ENCODE measurements around the gene VIPR1.

VIPR1 gene

GRCh38 chr3:42498791-42499477 lies 3.5 kb upstream of the VIPR1 start:
- Histone ChIP-seq H3K9me3 (ENCODE audit: low read length) (no peaks in the 10 kb centered on the region), H3K36me3 (ENCODE audit: insufficient read depth, low read length) (no peaks in the 10 kb centered on the region), H3K27me3 (ENCODE audit: insufficient read depth, low read length) (peaks cover 63% of the 10 kb centered on the region), H2AFZ (ENCODE audit: low read depth, low read length) (no peak overlapping the region), H3K4me3 (ENCODE audit: low read length) (no peak overlapping the region), H3K4me1 (ENCODE audit: insufficient read depth, low read length) (peaks cover 16% of the 10 kb centered on the region)

GRCh38 chr3:42499478-42499871 lies 3.0 kb upstream of the VIPR1 start:
- Histone ChIP-seq H3K27me3 (ENCODE audit: insufficient read depth, low read length) (peaks cover 68% of the 10 kb centered on the region), H3K9me3 (ENCODE audit: low read length) (no peaks in the 10 kb centered on the region), H3K4me1 (ENCODE audit: insufficient read depth, low read length) (peaks cover 16% of the 10 kb centered on the region), H3K4me3 (ENCODE audit: low read length) (no peak overlapping the region), H2AFZ (ENCODE audit: low read depth, low read length) (no peak overlapping the region), H3K36me3 (ENCODE audit: insufficient read depth, low read length) (no peaks in the 10 kb centered on the region)

GRCh38 chr3:42500091-42500490 lies 2.4 kb upstream of the VIPR1 start:
- H2AFZ ChIP-seq (ENCODE audit: low read depth, low read length), result no peak overlapping the region
- peaks cover 71% of the 10 kb centered on the region for H3K27me3 ChIP-seq (ENCODE audit: insufficient read depth, low read length)
- H3K36me3 ChIP-seq (ENCODE audit: insufficient read depth, low read length), result no peaks in the 10 kb centered on the region
- H3K9me3 ChIP-seq (ENCODE audit: low read length), result no peaks in the 10 kb centered on the region
- no peak overlapping the region for H3K4me3 ChIP-seq (ENCODE audit: low read length)
- peaks cover 16% of the 10 kb centered on the region for H3K4me1 ChIP-seq (ENCODE audit: insufficient read depth, low read length)

- Histone ChIP-seq H3K27me3 (ENCODE audit: insufficient read depth, low read length) (peaks cover 78% of the 10 kb centered on the region), H3K9me3 (ENCODE audit: low read length) (no peaks in the 10 kb centered on the region)
These were observed 1.5 kb upstream of the VIPR1 start for GRCh38 chr3:42500909-42501308.

GRCh38 chr3:42501321-42501680 lies 1.1 kb upstream of the VIPR1 start:
- Histone ChIP-seq H2AFZ (ENCODE audit: low read depth, low read length) (no peak overlapping the region), H3K27me3 (ENCODE audit: insufficient read depth, low read length) (peaks cover 81% of the 10 kb centered on the region), H3K36me3 (ENCODE audit: insufficient read depth, low read length) (no peaks in the 10 kb centered on the region), H3K4me3 (ENCODE audit: low read length) (no peak overlapping the region), H3K9me3 (ENCODE audit: low read length) (no peaks in the 10 kb centered on the region), H3K4me1 (ENCODE audit: insufficient read depth, low read length) (peaks cover 14% of the 10 kb centered on the region)

More at GRCh38 chr3:42500909-42501308, 1.5 kb upstream of the VIPR1 start:
- Histone ChIP-seq H3K36me3 (ENCODE audit: insufficient read depth, low read length) (no peaks in the 10 kb centered on the region), H3K4me3 (ENCODE audit: low read length) (no peak overlapping the region), H3K4me1 (ENCODE audit: insufficient read depth, low read length) (peaks cover 16% of the 10 kb centered on the region), H2AFZ (ENCODE audit: low read depth, low read length) (no peak overlapping the region)

GRCh38 chr3:42501681-42502428 lies 588 bp upstream of the VIPR1 start:
- H3K4me3 ChIP-seq (ENCODE audit: low read length), result peak overlapping the region; percentile 13
- H2AFZ ChIP-seq (ENCODE audit: low read depth, low read length), result peak overlapping the region; percentile 24
- no peaks in the 10 kb centered on the region for H3K36me3 ChIP-seq (ENCODE audit: insufficient read depth, low read length)
- no peaks in the 10 kb centered on the region for H3K9me3 ChIP-seq (ENCODE audit: low read length)
- H3K4me1 ChIP-seq (ENCODE audit: insufficient read depth, low read length), result peaks cover 10% of the 10 kb centered on the region
- H3K27me3 ChIP-seq (ENCODE audit: insufficient read depth, low read length), result peaks cover 81% of the 10 kb centered on the region

- H2AFZ ChIP-seq (ENCODE audit: low read depth, low read length), result no peak overlapping the region
- no peaks in the 10 kb centered on the region for H3K36me3 ChIP-seq (ENCODE audit: insufficient read depth, low read length)
- no peak overlapping the region for H3K4me3 ChIP-seq (ENCODE audit: low read length)
- H3K4me1 ChIP-seq (ENCODE audit: insufficient read depth, low read length), result peaks cover 5% of the 10 kb centered on the region
- no peaks in the 10 kb centered on the region for H3K9me3 ChIP-seq (ENCODE audit: low read length)
- peaks cover 82% of the 10 kb centered on the region for H3K27me3 ChIP-seq (ENCODE audit: insufficient read depth, low read length)
These were observed 945 bp downstream of the VIPR1 start for GRCh38 chr3:42503251-42503924.

- Histone ChIP-seq H3K9me3 (ENCODE audit: low read length) (no peaks in the 10 kb centered on the region), H3K27me3 (ENCODE audit: insufficient read depth, low read length) (peaks cover 77% of the 10 kb centered on the region), H3K36me3 (ENCODE audit: insufficient read depth, low read length) (no peaks in the 10 kb centered on the region), H3K4me3 (ENCODE audit: low read length) (no peak overlapping the region), H2AFZ (ENCODE audit: low read depth, low read length) (no peak overlapping the region), H3K4me1 (ENCODE audit: insufficient read depth, low read length) (peaks cover 5% of the 10 kb centered on the region)
These were observed 1.5 kb downstream of the VIPR1 start for GRCh38 chr3:42503957-42504333.

GRCh38 chr3:42504334-42505127 lies 2.1 kb downstream of the VIPR1 start:
- Histone ChIP-seq H3K9me3 (ENCODE audit: low read length) (no peaks in the 10 kb centered on the region), H3K4me1 (ENCODE audit: insufficient read depth, low read length) (peaks cover 5% of the 10 kb centered on the region), H3K36me3 (ENCODE audit: insufficient read depth, low read length) (no peaks in the 10 kb centered on the region), H2AFZ (ENCODE audit: low read depth, low read length) (no peak overlapping the region), H3K27me3 (ENCODE audit: insufficient read depth, low read length) (peaks cover 75% of the 10 kb centered on the region), H3K4me3 (ENCODE audit: low read length) (no peak overlapping the region)

GRCh38 chr3:42505128-42505848 lies 2.8 kb downstream of the VIPR1 start:
- H2AFZ ChIP-seq (ENCODE audit: low read depth, low read length), result no peak overlapping the region
- H3K36me3 ChIP-seq (ENCODE audit: insufficient read depth, low read length), result no peaks in the 10 kb centered on the region
- H3K9me3 ChIP-seq (ENCODE audit: low read length), result no peaks in the 10 kb centered on the region
- H3K4me3 ChIP-seq (ENCODE audit: low read length), result no peak overlapping the region
- peaks cover 67% of the 10 kb centered on the region for H3K27me3 ChIP-seq (ENCODE audit: insufficient read depth, low read length)
- H3K4me1 ChIP-seq (ENCODE audit: insufficient read depth, low read length), result peaks cover 5% of the 10 kb centered on the region

GRCh38 chr3:42505849-42506410 lies 3.5 kb downstream of the VIPR1 start:
- Histone ChIP-seq H3K4me1 (ENCODE audit: insufficient read depth, low read length) (peaks cover 5% of the 10 kb centered on the region), H3K4me3 (ENCODE audit: low read length) (no peak overlapping the region), H2AFZ (ENCODE audit: low read depth, low read length) (no peak overlapping the region), H3K36me3 (ENCODE audit: insufficient read depth, low read length) (no peaks in the 10 kb centered on the region), H3K9me3 (ENCODE audit: low read length) (no peaks in the 10 kb centered on the region), H3K27me3 (ENCODE audit: insufficient read depth, low read length) (peaks cover 61% of the 10 kb centered on the region)

GRCh38 chr3:42507252-42507651 lies 4.8 kb downstream of the VIPR1 start:
- no peaks in the 10 kb centered on the region for H3K9me3 ChIP-seq (ENCODE audit: low read length)
- no peak overlapping the region for H3K4me3 ChIP-seq (ENCODE audit: low read length)
- no peaks in the 10 kb centered on the region for H3K36me3 ChIP-seq (ENCODE audit: insufficient read depth, low read length)
- peaks cover under 1% of the 10 kb centered on the region for H3K4me1 ChIP-seq (ENCODE audit: insufficient read depth, low read length)
- no peak overlapping the region for H2AFZ ChIP-seq (ENCODE audit: low read depth, low read length)
- H3K27me3 ChIP-seq (ENCODE audit: insufficient read depth, low read length), result peaks cover 53% of the 10 kb centered on the region
